ENCODE measurements around the gene CSNK2A1.

The CSNK2A1 gene

DNA sequence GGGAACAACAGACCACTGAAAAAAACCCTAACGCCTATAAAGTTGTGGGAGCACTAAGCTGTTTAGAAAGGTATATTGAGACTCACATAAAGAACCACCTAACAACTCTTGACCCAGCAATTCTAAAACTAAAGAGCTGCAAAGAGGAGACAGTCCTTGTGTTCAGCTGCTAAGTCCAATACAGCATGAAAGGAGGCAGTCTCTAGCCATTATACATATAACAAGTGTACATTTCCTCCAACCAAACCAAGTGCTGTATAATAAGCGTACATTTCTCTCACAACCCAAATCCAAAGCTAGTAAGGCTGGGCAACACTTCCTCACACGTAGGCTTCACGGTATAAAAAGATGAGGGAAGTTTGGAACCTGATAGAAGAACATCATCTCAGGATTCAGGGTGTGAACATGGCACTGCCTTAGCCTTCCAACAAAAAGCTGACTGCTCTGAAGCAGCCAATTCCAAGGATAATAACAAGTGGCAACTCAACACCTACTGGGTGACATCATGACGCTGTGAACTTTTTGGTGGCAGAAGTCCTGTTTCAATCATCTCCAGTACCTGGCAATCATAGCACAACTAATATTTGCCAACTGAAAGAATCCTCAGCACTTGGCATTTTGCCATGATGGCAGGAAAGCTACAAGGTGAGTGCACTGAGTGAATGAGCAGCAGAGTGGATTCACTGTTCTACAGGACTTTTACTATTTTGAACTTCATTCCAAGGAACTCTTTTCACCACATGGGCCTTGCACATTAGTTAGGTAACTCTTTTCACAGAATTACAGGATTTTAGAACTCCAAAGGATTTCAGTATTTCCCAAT is 97.9 kb downstream of the CSNK2A1 start:
- H3K9me3 ChIP-seq (ENCODE audit: control insufficient read depth in 5 of 5, low read length in 5 of 5): no peaks in the 10 kb centered on the region
- no peaks in the 10 kb centered on the region for H3K27me3 ChIP-seq (ENCODE audit: control insufficient read depth in 5 of 5, insufficient read depth in 4 of 5, low read length in 5 of 5)
- no peak overlapping the region for H3K4me3 ChIP-seq (ENCODE audit: low read depth in 1 of 5, low read length in 5 of 5)
- H3K36me3 ChIP-seq (ENCODE audit: control insufficient read depth in 5 of 5, insufficient read depth in 5 of 5, low read length in 5 of 5): peaks cover 10 to 48% (median 42%) of the 10 kb centered on the region in 5 donors
- peak overlapping the region; percentile 25 for H3K27ac ChIP-seq (ENCODE audit: low read depth, low read length)
- peak overlapping the region in 1 of 5 donors; percentile 4 for H3K9ac ChIP-seq (ENCODE audit: low read length in 5 of 5)
- peaks cover 6 to 19% (median 14%) of the 10 kb centered on the region in 5 donors for H3K4me1 ChIP-seq (ENCODE audit: control insufficient read depth in 5 of 5, insufficient read depth in 5 of 5, low read length in 5 of 5)

DNA sequence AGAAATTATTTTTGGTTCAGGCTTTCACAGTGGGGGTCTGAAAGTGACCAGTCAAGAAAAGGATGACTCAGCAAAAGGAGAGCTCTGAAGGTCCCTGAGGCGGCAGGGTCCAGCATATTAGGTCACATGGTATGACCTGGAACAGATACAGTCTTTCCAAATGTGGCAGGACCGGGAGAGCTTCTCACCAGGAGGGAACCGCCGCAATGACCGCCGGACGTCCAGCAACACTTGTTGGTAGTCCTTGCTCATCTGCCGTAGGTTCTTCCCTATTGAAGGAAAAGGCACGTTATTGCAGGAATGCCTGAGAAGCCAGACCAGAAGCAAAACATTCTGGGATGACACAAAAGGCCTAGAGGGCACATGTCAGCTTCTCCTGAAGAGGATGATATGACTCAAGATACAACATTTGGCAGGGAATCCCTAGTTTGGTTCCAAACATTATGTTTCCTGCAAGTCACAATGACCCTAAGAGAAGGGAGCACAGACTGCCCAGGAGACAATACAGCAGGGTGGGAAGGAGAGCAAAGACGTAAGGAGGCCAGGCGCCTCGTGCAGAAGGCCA is 98.6 kb downstream of the CSNK2A1 start:
- no peak overlapping the region for H3K4me3 ChIP-seq (ENCODE audit: low read depth in 1 of 5, low read length in 5 of 5)
- H3K4me1 ChIP-seq (ENCODE audit: control insufficient read depth in 5 of 5, insufficient read depth in 5 of 5, low read length in 5 of 5): peaks cover 6 to 19% (median 14%) of the 10 kb centered on the region in 5 donors
- peaks cover 10 to 56% (median 50%) of the 10 kb centered on the region in 5 donors for H3K36me3 ChIP-seq (ENCODE audit: control insufficient read depth in 5 of 5, insufficient read depth in 5 of 5, low read length in 5 of 5)
- peak overlapping the region; percentile 25 for H3K27ac ChIP-seq (ENCODE audit: low read depth, low read length)
- no peaks in the 10 kb centered on the region for H3K9me3 ChIP-seq (ENCODE audit: control insufficient read depth in 5 of 5, low read length in 5 of 5)
- peak overlapping the region in 2 of 5 donors; percentile 4 to 41 for H3K9ac ChIP-seq (ENCODE audit: low read length in 5 of 5)
- no peaks in the 10 kb centered on the region for H3K27me3 ChIP-seq (ENCODE audit: control insufficient read depth in 5 of 5, insufficient read depth in 4 of 5, low read length in 5 of 5)

GRCh38 chr20:444117-444516 is 99.5 kb downstream of the CSNK2A1 start:
- Histone ChIP-seq H3K36me3 (ENCODE audit: control insufficient read depth in 5 of 5, insufficient read depth in 5 of 5, low read length in 5 of 5) (peaks cover 10 to 64% (median 57%) of the 10 kb centered on the region in 5 donors), H3K27me3 (ENCODE audit: control insufficient read depth in 5 of 5, insufficient read depth in 4 of 5, low read length in 5 of 5) (no peaks in the 10 kb centered on the region), H3K9me3 (ENCODE audit: control insufficient read depth in 5 of 5, low read length in 5 of 5) (no peaks in the 10 kb centered on the region), H3K27ac (ENCODE audit: low read depth, low read length) (no peak overlapping the region), H3K9ac (ENCODE audit: low read length in 5 of 5) (no peak overlapping the region), H3K4me3 (ENCODE audit: low read depth in 1 of 5, low read length in 5 of 5) (no peak overlapping the region), H3K4me1 (ENCODE audit: control insufficient read depth in 5 of 5, insufficient read depth in 5 of 5, low read length in 5 of 5) (peaks cover 6 to 19% (median 18%) of the 10 kb centered on the region in 5 donors)

- no peak overlapping the region for H3K9ac ChIP-seq (ENCODE audit: low read length in 5 of 5)
- H3K9me3 ChIP-seq (ENCODE audit: control insufficient read depth in 5 of 5, low read length in 5 of 5): no peaks in the 10 kb centered on the region
- no peak overlapping the region for H3K4me3 ChIP-seq (ENCODE audit: low read depth in 1 of 5, low read length in 5 of 5)
- H3K36me3 ChIP-seq (ENCODE audit: control insufficient read depth in 5 of 5, insufficient read depth in 5 of 5, low read length in 5 of 5): peaks cover 10 to 72% (median 66%) of the 10 kb centered on the region in 5 donors
- H3K27me3 ChIP-seq (ENCODE audit: control insufficient read depth in 5 of 5, insufficient read depth in 4 of 5, low read length in 5 of 5): no peaks in the 10 kb centered on the region
- H3K27ac ChIP-seq (ENCODE audit: low read depth, low read length): no peak overlapping the region
- H3K4me1 ChIP-seq (ENCODE audit: control insufficient read depth in 5 of 5, insufficient read depth in 5 of 5, low read length in 5 of 5): peaks cover 6 to 27% (median 25%) of the 10 kb centered on the region in 5 donors
These were observed 100.3 kb downstream of the CSNK2A1 start for GRCh38 chr20:443223-443775.

GRCh38 chr20:440636-441035 is 103.0 kb downstream of the CSNK2A1 start:
- peaks cover 6 to 31% (median 24%) of the 10 kb centered on the region in 5 donors for H3K4me1 ChIP-seq (ENCODE audit: control insufficient read depth in 5 of 5, insufficient read depth in 5 of 5, low read length in 5 of 5)
- no peak overlapping the region for H3K27ac ChIP-seq (ENCODE audit: low read depth, low read length)
- H3K27me3 ChIP-seq (ENCODE audit: control insufficient read depth in 5 of 5, insufficient read depth in 4 of 5, low read length in 5 of 5): no peaks in the 10 kb centered on the region
- no peak overlapping the region for H3K9ac ChIP-seq (ENCODE audit: low read length in 5 of 5)
- H3K9me3 ChIP-seq (ENCODE audit: control insufficient read depth in 5 of 5, low read length in 5 of 5): no peaks in the 10 kb centered on the region
- H3K4me3 ChIP-seq (ENCODE audit: low read depth in 1 of 5, low read length in 5 of 5): no peak overlapping the region
- H3K36me3 ChIP-seq (ENCODE audit: control insufficient read depth in 5 of 5, insufficient read depth in 5 of 5, low read length in 5 of 5): peaks cover 10 to 83% (median 80%) of the 10 kb centered on the region in 5 donors

DNA sequence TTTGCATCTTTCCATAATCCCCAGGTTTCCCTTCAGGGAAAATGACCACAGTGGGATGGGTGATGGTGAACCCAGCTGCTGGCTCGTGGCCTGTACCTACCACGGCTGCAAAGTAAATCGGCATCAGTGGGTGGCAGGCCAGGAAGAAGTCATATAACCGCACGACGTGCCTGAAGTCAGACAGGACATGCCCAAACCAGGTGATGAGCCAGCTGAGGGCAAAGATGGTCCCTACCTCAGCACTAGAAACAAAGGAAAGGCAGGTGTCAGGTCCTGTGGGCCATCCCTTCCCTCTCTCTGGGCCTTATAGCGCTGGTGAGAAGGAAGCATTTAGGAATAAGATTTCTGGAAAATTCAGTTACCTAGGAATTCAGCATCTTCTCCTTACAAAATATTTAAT is 103.4 kb downstream of the CSNK2A1 start:
- Histone ChIP-seq H3K4me3 (ENCODE audit: low read depth in 1 of 5, low read length in 5 of 5) (no peak overlapping the region), H3K9ac (ENCODE audit: low read length in 5 of 5) (no peak overlapping the region), H3K4me1 (ENCODE audit: control insufficient read depth in 5 of 5, insufficient read depth in 5 of 5, low read length in 5 of 5) (peaks cover 5 to 26% (median 20%) of the 10 kb centered on the region in 5 donors), H3K36me3 (ENCODE audit: control insufficient read depth in 5 of 5, insufficient read depth in 5 of 5, low read length in 5 of 5) (peaks cover 10 to 86% (median 85%) of the 10 kb centered on the region in 5 donors), H3K27me3 (ENCODE audit: control insufficient read depth in 5 of 5, insufficient read depth in 4 of 5, low read length in 5 of 5) (no peaks in the 10 kb centered on the region), H3K9me3 (ENCODE audit: control insufficient read depth in 5 of 5, low read length in 5 of 5) (no peaks in the 10 kb centered on the region), H3K27ac (ENCODE audit: low read depth, low read length) (no peak overlapping the region)

- Histone ChIP-seq H3K4me3 (ENCODE audit: low read depth in 1 of 5, low read length in 5 of 5) (peak overlapping the region in 1 of 5 donors; percentile 5), H3K27ac (ENCODE audit: low read depth, low read length) (no peak overlapping the region), H3K36me3 (ENCODE audit: control insufficient read depth in 5 of 5, insufficient read depth in 5 of 5, low read length in 5 of 5) (peaks cover 10 to 89% (median 85%) of the 10 kb centered on the region in 5 donors), H3K9me3 (ENCODE audit: control insufficient read depth in 5 of 5, low read length in 5 of 5) (no peaks in the 10 kb centered on the region), H3K4me1 (ENCODE audit: control insufficient read depth in 5 of 5, insufficient read depth in 5 of 5, low read length in 5 of 5) (peaks cover 0 to 19% (median 10%) of the 10 kb centered on the region in 5 donors), H3K27me3 (ENCODE audit: control insufficient read depth in 5 of 5, insufficient read depth in 4 of 5, low read length in 5 of 5) (no peaks in the 10 kb centered on the region), H3K9ac (ENCODE audit: low read length in 5 of 5) (peak overlapping the region in 2 of 5 donors; percentile 22 to 44)
These were observed 104.8 kb downstream of the CSNK2A1 start for GRCh38 chr20:438571-439469.

DNA sequence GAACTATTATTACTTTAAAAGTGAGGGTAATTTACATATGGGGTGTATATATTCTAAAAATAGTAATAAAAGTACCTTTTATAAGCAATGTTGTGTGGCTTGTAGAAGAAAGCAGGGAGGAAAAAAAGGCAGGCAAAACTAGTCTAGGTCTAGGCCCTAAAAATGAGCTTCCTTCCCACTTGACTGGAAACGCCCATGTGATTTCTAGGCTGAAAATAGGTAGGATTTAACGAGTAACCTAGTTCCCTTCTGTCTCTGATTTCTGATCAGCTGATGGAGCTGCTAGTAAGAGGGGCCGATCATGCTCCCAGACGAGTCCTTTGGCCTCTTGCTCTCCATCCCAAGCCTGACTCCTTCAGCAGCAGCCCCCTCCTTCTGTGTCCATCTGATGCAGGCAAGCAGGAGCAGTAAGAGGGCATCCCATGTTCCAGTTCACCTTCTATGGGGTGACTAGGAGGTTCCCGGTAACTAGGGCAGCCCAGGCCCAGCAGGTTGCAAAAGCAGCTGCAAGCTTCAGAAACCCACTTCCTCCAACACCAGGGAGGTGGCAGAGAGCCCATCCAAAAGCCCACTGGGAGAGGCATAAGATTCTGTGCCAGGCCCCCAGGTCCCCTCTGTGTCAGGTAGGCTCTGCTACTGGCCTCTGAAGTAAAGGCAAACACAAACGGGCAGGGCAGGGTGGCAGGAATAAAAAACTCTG is 105.7 kb downstream of the CSNK2A1 start:
- H3K9ac ChIP-seq (ENCODE audit: low read length in 5 of 5): peak overlapping the region in 1 of 5 donors; percentile 6

DNA sequence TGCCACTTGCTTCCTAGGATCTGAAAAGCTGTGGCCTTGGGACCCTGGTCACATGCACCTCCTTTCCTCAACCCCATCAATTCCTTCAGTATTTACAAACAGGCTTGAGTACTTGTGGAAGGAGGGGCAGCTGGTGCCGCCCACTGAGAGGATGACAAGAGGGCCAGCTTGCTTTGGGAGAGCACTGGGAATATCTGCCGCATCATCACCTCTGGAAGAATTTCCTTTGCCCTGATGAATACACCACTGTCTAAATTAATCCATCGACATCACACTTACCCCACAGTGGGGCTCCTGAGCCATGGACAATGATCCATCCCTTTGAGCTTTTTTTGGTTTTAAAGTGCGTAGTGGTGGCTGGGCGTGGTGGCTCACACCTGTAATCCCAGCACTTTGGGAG is 107.1 kb downstream of the CSNK2A1 start:
- H3K27me3 ChIP-seq (ENCODE audit: control insufficient read depth in 5 of 5, insufficient read depth in 4 of 5, low read length in 5 of 5): no peaks in the 10 kb centered on the region
- H3K9ac ChIP-seq (ENCODE audit: low read length in 5 of 5): no peak overlapping the region
- peaks cover 0 to 19% (median 10%) of the 10 kb centered on the region in 5 donors for H3K4me1 ChIP-seq (ENCODE audit: control insufficient read depth in 5 of 5, insufficient read depth in 5 of 5, low read length in 5 of 5)
- no peaks in the 10 kb centered on the region for H3K9me3 ChIP-seq (ENCODE audit: control insufficient read depth in 5 of 5, low read length in 5 of 5)
- H3K36me3 ChIP-seq (ENCODE audit: control insufficient read depth in 5 of 5, insufficient read depth in 5 of 5, low read length in 5 of 5): peaks cover 3 to 86% (median 82%) of the 10 kb centered on the region in 5 donors
- H3K27ac ChIP-seq (ENCODE audit: low read depth, low read length): no peak overlapping the region
- no peak overlapping the region for H3K4me3 ChIP-seq (ENCODE audit: low read depth in 1 of 5, low read length in 5 of 5)

More for the DNA sequence above, 105.7 kb downstream of the CSNK2A1 start:
- Histone ChIP-seq H3K9me3 (ENCODE audit: control insufficient read depth in 5 of 5, low read length in 5 of 5) (no peaks in the 10 kb centered on the region), H3K27ac (ENCODE audit: low read depth, low read length) (no peak overlapping the region), H3K4me3 (ENCODE audit: low read depth in 1 of 5, low read length in 5 of 5) (no peak overlapping the region), H3K36me3 (ENCODE audit: control insufficient read depth in 5 of 5, insufficient read depth in 5 of 5, low read length in 5 of 5) (peaks cover 6 to 84% (median 80%) of the 10 kb centered on the region in 5 donors), H3K4me1 (ENCODE audit: control insufficient read depth in 5 of 5, insufficient read depth in 5 of 5, low read length in 5 of 5) (peaks cover 0 to 19% (median 10%) of the 10 kb centered on the region in 5 donors), H3K27me3 (ENCODE audit: control insufficient read depth in 5 of 5, insufficient read depth in 4 of 5, low read length in 5 of 5) (no peaks in the 10 kb centered on the region)

Data from subcutaneous abdominal adipose tissue (tissue), 5 donors.